G401 (cell line): ENCODE results near the gene SIK3. TPM values are rescaled to one million over a fixed set of nuclear protein-coding genes. Genes with fewer than 3 reads are reported as not detected.

ENCODE experiments used
- DNase-seq: peaks from one replicate; pipeline ENCODE4 v3.0.0-alpha.2; 2015; ENCODE audit warnings: low spot score
- in situ Hi-C: cut with HindIII; loops from 2 replicates; pipeline ENCODE4 v1.10.0; 2016; ENCODE audit warnings: low sequenced_read_pairs, mixed read lengths
- total RNA-seq: library from RNA; depleted of rRNA; stranded (reverse); fragments of >200 nt; shearing (Covaris generic); gene quantifications from 2 replicates; pipeline ENCODE4 v1.2.3, GENCODE V29; 2014

SIK3 gene
- total RNA-seq, 1 experiment from 2014 or later = 8.1 TPM

- DNase-seq = no peak
- in situ Hi-C loops = no loop called here
Observed at GRCh38 chr11:116862951-116863350, 235.3 kb downstream of the SIK3 start.

GRCh38 chr11:116862185-116862584 is 236.0 kb downstream of the SIK3 start:
- DNase-seq = peak; percentile 54
- in situ Hi-C loops = no loop called here

DNA sequence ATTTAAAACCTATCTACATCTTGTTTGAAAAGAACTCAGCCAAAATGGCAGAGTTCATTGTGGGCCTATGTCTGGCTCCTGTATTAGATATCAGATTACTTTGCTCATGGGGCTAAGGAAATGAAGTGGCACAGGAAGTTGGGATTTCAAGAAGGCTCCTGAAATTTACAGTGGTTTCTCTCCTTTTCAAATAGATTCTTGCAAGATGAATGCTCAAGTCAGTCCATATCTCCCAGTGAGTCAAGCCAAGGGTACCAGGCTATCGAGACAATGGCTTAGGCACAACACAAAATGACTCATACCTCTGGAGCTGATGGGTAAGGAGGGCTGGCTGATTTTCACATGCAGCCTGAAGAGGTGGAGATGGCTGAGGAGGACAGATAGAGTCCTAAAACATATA is 236.7 kb downstream of the SIK3 start:
- in situ Hi-C loops = no loop called here
- no peak for DNase-seq

GRCh38 chr11:116860303-116860702 is 237.9 kb downstream of the SIK3 start:
- no peak for DNase-seq
- in situ Hi-C loops = no loop called here

- in situ Hi-C loops = no loop called here
- DNase-seq = no peak
Observed at GRCh38 chr11:116859175-116859574, 239.1 kb downstream of the SIK3 start.

- in situ Hi-C loops = no loop called here
- DNase-seq = no peak
Observed at GRCh38 chr11:116857936-116858335, 240.3 kb downstream of the SIK3 start.

DNA sequence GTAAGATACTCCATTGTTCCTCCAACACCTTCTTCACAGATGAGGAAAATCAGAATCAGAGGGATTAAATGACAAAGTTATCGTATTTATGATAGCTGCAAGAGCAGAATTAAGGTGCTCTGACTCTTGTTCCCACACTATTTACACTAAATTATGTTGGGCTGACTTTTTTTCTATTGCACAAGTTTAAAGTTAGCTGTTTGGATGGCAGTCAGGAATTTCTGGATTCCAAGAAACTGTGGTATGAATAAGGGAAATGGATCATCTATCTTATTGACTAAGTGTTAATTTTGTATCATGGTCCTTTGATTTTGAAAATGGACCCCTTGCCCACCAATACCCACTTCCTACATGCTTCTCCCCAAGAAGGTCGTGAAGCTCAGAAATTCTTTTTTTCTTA is 240.9 kb downstream of the SIK3 start:
- in situ Hi-C loops = no loop called here

DNA sequence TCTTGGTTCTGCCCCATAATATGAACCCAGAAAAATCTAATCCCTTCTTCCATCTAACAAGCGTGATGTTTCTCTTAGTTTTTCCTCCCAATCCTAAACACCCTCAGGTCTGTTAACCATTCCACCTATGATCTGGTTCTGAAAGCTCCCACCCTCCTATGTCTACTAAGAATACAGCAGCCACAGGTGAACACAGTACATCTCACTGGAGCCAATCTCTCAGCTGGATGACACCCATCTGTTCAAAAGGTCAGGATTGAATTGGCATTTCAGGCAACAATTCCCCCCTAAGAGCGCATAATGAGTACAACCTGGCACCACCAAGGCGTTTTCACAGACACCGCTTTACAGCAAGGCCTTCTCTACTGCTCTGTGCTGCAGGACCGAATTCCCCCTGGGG is 241.8 kb downstream of the SIK3 start:
- in situ Hi-C loops = no loop called here

More for the DNA sequence above, 240.9 kb downstream of the SIK3 start:
- no peak for DNase-seq

GRCh38 chr11:116855413-116855812 is 242.8 kb downstream of the SIK3 start:
- in situ Hi-C loops = no loop called here
- DNase-seq = no peak

More for the DNA sequence above, 241.8 kb downstream of the SIK3 start:
- DNase-seq = no peak

- peak; percentile 70 for DNase-seq
- in situ Hi-C loops = no loop called here
Observed at GRCh38 chr11:116853461-116854073, 244.7 kb downstream of the SIK3 start.

GRCh38 chr11:116852261-116853031 is 245.8 kb downstream of the SIK3 start:
- in situ Hi-C loops = no loop called here
- DNase-seq = no peak

- in situ Hi-C loops = no loop called here
- no peak for DNase-seq
Observed at GRCh38 chr11:116851626-116852025, 246.6 kb downstream of the SIK3 start.

DNA sequence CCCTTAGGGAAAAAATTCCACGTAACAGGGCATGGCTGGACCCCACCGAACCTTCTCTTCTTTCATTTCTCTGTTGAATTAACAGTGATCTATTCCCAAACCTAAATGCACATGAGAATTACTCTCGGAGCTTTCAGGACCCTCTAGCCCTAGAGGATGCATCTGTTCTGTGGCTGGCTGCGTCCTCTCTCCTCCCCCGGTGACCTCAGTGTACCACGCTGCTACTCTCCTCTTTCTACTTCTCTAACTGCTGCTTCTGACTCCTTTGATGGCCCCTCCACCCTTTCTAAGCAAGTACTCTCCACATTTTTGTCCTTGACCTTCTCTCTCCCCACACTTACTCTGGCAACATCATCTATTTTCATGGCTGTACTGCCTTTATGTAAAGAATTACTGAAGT is 248.7 kb downstream of the SIK3 start:
- in situ Hi-C loops = no loop called here
- DNase-seq = no peak

GRCh38 chr11:116849060-116849459 is 249.2 kb downstream of the SIK3 start:
- in situ Hi-C loops = no loop called here
- DNase-seq = no peak

DNA sequence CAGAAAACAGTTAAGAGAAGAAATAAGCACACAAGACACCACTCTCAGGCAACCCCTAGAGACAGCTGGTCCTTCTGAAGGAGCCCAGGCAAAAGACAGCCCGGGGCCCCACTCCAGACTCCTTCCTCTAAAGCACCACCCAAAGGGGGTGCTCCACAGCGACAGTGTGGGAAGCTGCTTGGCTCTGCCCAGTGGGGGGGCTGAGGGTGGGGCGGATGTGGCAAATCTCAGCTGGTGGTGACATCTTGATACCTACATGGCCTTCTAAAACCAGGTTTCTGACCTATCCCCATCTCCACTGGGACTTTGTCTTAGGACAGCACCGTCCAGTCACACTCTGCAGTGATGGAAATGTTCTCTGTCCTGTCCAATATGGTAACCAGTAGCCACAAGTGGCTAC is 250.6 kb downstream of the SIK3 start:
- in situ Hi-C loops = no loop called here

DNA sequence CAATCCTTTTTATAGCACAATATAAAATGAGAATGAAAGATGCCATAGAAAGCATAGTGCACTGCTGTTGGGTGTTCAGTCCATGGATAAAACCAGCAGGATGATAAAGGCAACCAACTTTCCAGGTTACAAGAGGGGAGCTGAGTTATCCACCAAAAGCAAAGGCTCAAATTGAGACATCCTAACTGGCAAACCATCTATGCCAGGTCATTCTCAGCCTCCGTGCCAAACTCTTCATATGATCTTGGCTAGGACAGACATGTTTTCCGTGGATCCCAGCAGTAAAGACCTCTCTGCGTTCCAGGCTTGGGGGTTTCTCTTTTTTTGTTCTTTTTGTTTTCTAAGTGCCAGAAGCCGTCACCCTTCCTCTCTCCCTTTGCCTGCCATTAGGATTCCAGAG is 253.5 kb downstream of the SIK3 start:
- peak; percentile 44 for DNase-seq
- in situ Hi-C loops = no loop called here

More for the DNA sequence above, 250.6 kb downstream of the SIK3 start:
- no peak for DNase-seq

DNA sequence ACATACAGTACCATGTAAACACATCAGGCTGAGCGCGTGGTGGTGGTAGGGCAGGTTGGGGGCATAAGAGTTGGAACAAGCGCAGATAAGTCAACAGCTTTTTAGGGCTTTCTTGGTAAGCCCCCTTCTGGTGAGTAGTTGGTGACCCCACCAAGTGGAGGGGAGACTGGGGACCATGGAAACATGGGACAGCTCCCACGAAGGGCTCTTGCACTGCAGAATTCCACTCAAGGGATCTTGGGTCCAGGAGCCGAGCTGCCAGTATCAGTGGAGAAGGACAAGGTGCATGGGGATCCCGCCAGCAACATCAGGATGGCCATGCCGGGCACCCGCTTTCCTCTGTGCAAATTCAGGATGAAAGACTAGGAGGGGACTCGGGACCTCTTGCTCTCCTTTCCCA is 254.6 kb downstream of the SIK3 start:
- no peak for DNase-seq
- in situ Hi-C loops = no loop called here

DNA sequence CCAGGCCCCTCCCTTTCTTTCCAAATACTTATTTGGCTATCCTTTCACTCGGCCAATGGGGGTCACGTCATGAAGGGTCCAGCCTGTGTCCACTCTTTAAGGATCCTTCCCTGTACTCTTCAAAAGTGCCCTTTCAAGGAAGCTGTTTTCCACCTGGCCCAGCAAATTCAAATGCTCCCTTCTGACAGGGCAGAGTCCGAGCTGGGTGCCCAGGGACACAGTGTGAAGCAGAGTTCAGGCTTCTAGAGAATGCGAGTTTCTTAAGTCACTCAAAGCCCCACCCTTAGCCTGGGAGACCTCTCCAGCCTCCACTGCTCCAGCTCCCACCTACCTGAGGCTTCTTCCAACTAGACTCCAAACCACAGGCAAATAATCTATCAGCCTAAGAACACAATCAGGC is 255.3 kb downstream of the SIK3 start:
- no peak for DNase-seq
- in situ Hi-C loops = no loop called here

DNA sequence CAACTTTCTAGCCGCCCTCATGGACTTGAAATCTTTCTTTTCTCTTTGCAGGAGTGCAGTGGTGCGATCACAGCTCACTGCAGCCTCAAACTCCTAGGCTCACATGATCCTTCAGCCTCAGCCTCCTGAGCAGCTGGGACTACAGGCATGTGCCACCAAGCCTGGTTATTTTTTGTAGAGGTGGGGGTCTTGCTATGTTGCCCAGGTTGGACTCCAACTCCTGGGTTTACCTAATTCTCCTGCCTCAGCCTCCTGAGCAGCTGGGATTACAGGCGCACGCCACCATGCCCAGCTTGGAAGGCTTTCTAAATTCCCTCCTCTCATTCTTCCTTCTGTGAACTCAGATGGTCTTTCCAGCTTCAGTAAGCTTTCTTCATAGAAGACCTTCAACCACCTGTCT is 256.1 kb downstream of the SIK3 start:
- DNase-seq = no peak
- in situ Hi-C loops = no loop called here

GRCh38 chr11:116840746-116841296 is 257.4 kb downstream of the SIK3 start:
- in situ Hi-C loops = no loop called here
- no peak for DNase-seq
